K562 (cell line): ENCODE measurements around the gene SESN3. TPM values are rescaled to one million over a fixed set of nuclear protein-coding genes. Genes with fewer than 3 reads are reported as not detected.

ENCODE experiments used
- ATAC-seq: fragments of 200-7000 bp; cut with Tn5 transposase; 3 replicates; pipeline ENCODE4 v1.9.1; 2020; ENCODE audit warnings: moderate library complexity
- BruUV-seq: library from RNA; stranded (reverse); fragments of 400-500 nt; replicated peaks from 2 replicates; lab custom pipeline; 2021; lab: Mats Ljungman, UMichigan
- CTCF ChIA-PET: fragments of 300-600 bp; formaldehyde crosslinking; extraction: SDS; loops from one replicate; lab custom pipeline; 2021; ENCODE audit warnings: low intra/inter-chr PET ratio; lab: Yijun Ruan, JAX
- POLR2A ChIA-PET: fragments of 300-600, 350-650 bp; sonication (Branson Sonifier 250); formaldehyde crosslinking; extraction: SDS; loops from one replicate; lab custom pipeline; 2021; ENCODE audit warnings: antibody characterized with exemption, inconsistent platforms; lab: Yijun Ruan, JAX
- DNase-seq, 4 experiments: peaks; one replicate each; pipeline versions ENCODE4 v3.0.0 to v3.0.0-alpha.2; 2011 to 2018; ENCODE audit warnings: low spot score in 3 of 4, mixed read lengths in 3 of 4; ENCODE audit errors: extremely low read depth in 1 of 4
- FAIRE-seq: peaks from 2 replicates; lab custom pipeline; 2011; peaks lifted over from hg19 to GRCh38; lab: Jason Lieb, UNC
- H2AFZ ChIP-seq: 2 replicates; pipeline ENCODE4 v1.6.0; 2011; ENCODE audit warnings: low read depth, low read length, control low read depth, inconsistent platforms
- H3K27ac ChIP-seq: fragments of 200-600 bp; 3 replicates; pipeline ENCODE4 v1.8.0; 2011; ENCODE audit warnings: low read depth, mild to moderate bottlenecking, control low read depth, inconsistent platforms, low read length, moderate library complexity, mixed read lengths; ENCODE audit errors: extremely low read depth
- H3K27me3 ChIP-seq, 2 experiments: fragments of 300-600 bp in 1 of 2; 2 replicates in 1 of 2; 3 replicates in 1 of 2; pipeline versions ENCODE4 v1.6.0 to v1.8.0; 2011; ENCODE audit warnings: inconsistent platforms in 2 of 2, low read length in 2 of 2, mild to moderate bottlenecking in 1 of 2, mixed read lengths in 1 of 2, moderate library complexity in 1 of 2; ENCODE audit not compliant: control insufficient read depth in 2 of 2, insufficient read depth in 2 of 2
- H3K36me3 ChIP-seq: fragments of 300-600 bp; 3 replicates; pipeline ENCODE4 v1.8.0; 2011; ENCODE audit warnings: mild to moderate bottlenecking, low read length, inconsistent platforms; ENCODE audit not compliant: control insufficient read depth, insufficient read depth
- H3K4me1 ChIP-seq, 2 experiments: fragments of 200-600 bp in 1 of 2; replicated peaks in 1 of 2; 2 replicates in 1 of 2; 3 replicates in 1 of 2; pipeline versions ENCODE4 v1.5.1 to v1.8.0; 2011; ENCODE audit warnings: inconsistent platforms in 2 of 2, low read length in 2 of 2, mild to moderate bottlenecking in 1 of 2, mixed read lengths in 1 of 2, moderate library complexity in 1 of 2; ENCODE audit not compliant: control insufficient read depth in 2 of 2, insufficient read depth in 2 of 2
- H3K4me2 ChIP-seq: 2 replicates; pipeline ENCODE4 v1.6.1; 2011; ENCODE audit warnings: low read length, control low read depth, inconsistent platforms, mixed read lengths; ENCODE audit not compliant: insufficient read depth
- H3K4me3 ChIP-seq: fragments of 200-600 bp; sonication (generic), shearing (Covaris generic); 2 replicates; pipeline ENCODE4 v1.5.1; 2016; ENCODE audit warnings: control low read depth, inconsistent platforms
- H3K79me2 ChIP-seq: fragments of 200-600 bp; 3 replicates; pipeline ENCODE4 v1.8.0; 2011; ENCODE audit warnings: low read length, inconsistent platforms; ENCODE audit not compliant: control insufficient read depth, insufficient read depth
- H3K9ac ChIP-seq, 2 experiments: 2 replicates each; pipeline versions ENCODE4 v1.6.0 to v1.6.1; 2011; ENCODE audit warnings: low read depth in 2 of 2, low read length in 2 of 2, control low read depth in 1 of 2, inconsistent platforms in 1 of 2, mild to moderate bottlenecking in 1 of 2, mixed read lengths in 1 of 2; ENCODE audit not compliant: insufficient read depth in 1 of 2
- H3K9me1 ChIP-seq: one replicate; pipeline ENCODE4 v1.6.0; 2011; ENCODE audit warnings: inconsistent platforms, mild to moderate bottlenecking, low read length, moderate library complexity; ENCODE audit not compliant: control insufficient read depth, insufficient read depth
- H3K9me3 ChIP-seq: replicated peaks from 2 replicates; pipeline ENCODE4 v1.5.1; 2011; ENCODE audit warnings: low read depth, low read length, inconsistent platforms; ENCODE audit not compliant: control insufficient read depth, insufficient read depth
- H4K20me1 ChIP-seq: replicated peaks from 2 replicates; pipeline ENCODE4 v1.6.1; 2011; ENCODE audit warnings: low read length, inconsistent platforms, mixed read lengths; ENCODE audit not compliant: control insufficient read depth, insufficient read depth
- FOS ChIP-seq: IDR thresholded peaks from 3 replicates; pipeline ENCODE4 v1.6.1; 2011; ENCODE audit not compliant: insufficient read length; ENCODE audit errors: extremely low read depth
- HNRNPH1 ChIP-seq: fragments of 200-400 bp; formaldehyde crosslinking; optimal IDR thresholded peaks from 2 replicates; pipeline ENCODE3; 2017; ENCODE audit warnings: low read depth, mild to moderate bottlenecking, low read length, moderate library complexity
- RBM39 ChIP-seq: fragments of 200-400 bp; formaldehyde crosslinking; optimal IDR thresholded peaks from 2 replicates; pipeline ENCODE3; 2018; ENCODE audit warnings: low read depth, low read length
- SIN3B ChIP-seq: fragments of 450-650 bp; IDR thresholded peaks from 2 replicates; pipeline ENCODE4 v1.6.1; 2017; ENCODE audit warnings: low read depth, mild to moderate bottlenecking, moderate library complexity
- SIRT6 ChIP-seq: IDR thresholded peaks from one replicate; pipeline ENCODE4 v1.6.1; 2012; ENCODE audit warnings: low read depth, mild to moderate bottlenecking, control low read depth, inconsistent platforms, low read length, moderate library complexity
- ZBED1 ChIP-seq: IDR thresholded peaks from 2 replicates; pipeline ENCODE4 v1.6.1; 2014
- ZNF280B ChIP-seq: fragments of 250-450 bp; sonication (Bioruptor Pico); IDR thresholded peaks from 2 replicates; pipeline ENCODE4 v1.5.1; 2021; ENCODE audit warnings: mild to moderate bottlenecking
- ZNF644 ChIP-seq: fragments of 200-800 bp; sonication (Bioruptor generic); IDR thresholded peaks from 2 replicates; pipeline ENCODE4 v1.6.1; 2016; ENCODE audit warnings: low read depth, missing genetic modification characterization, missing compliant biosample characterization
- WGBS: fragments of 100-300 bp; shearing (Covaris generic); methylation state at CpG from one replicate; pipeline ENCODE4 v1.1.6; 2016; ENCODE audit warnings: low coverage, mixed read lengths; ENCODE audit not compliant: insufficient coverage; ENCODE audit errors: missing lambda C conversion rate; 5-methylcytosine and 5-hydroxymethylcytosine counted together
- in situ Hi-C: fragments of 300-500 bp; cut with MboI; formaldehyde crosslinking; loops from 4 replicates; pipeline ENCODE4 v1.15.0; 2018; ENCODE audit warnings: inconsistent platforms, mixed read lengths
- intact Hi-C: fragments of 100-400 bp; cut with micrococcal nuclease; formaldehyde crosslinking; loops from 2 replicates; pipeline ENCODE4 v1.14.2; 2022
- polyA plus RNA-seq, 8 experiments: library from polyadenylated mRNA; depleted of rRNA in 4 of 8; stranded (reverse) in 5 of 8; unstranded in 3 of 8; fragments of >200 nt; fragmentation: Nextera tagmentation in 2 of 8; fragmentation: Illumina TruSeq in 1 of 8; extraction: Ambion mirVana in 2 of 8; extraction: Trizol in 1 of 8; gene quantifications; 2 replicates each; pipeline versions ENCODE4 v1.2.1 to v1.2.3, GENCODE V29; 2011 to 2014; ENCODE audit warnings: inconsistent platforms in 1 of 8, missing spikeins in 1 of 8
- total RNA-seq, 7 experiments: library from RNA; depleted of rRNA in 6 of 7; stranded (reverse); fragments of >200 nt in 6 of 7; fragmentation: Illumina TruSeq in 2 of 7; extraction: Trizol in 2 of 7; gene quantifications; 2 replicates each; pipeline versions ENCODE4 v1.2.1 to v1.2.3, GENCODE V29; 2011 to 2021; ENCODE audit warnings: low replicate concordance in 1 of 7

The SESN3 gene
- total and polyA plus RNA-seq, 9 of the 15 experiments (the other 6 are each of a cell fraction or from before 2014, with no cell fraction given) = 0.44 to 2.6 (median 1.5) TPM

GRCh38 chr11:95161248-95161647 is 69.8 kb downstream of the SESN3 start:
- in situ Hi-C loops (loop anchor here (5.0 kb wide), 2 partner anchors 546 to 601 kb away; no protein-coding TSS in a partner anchor), intact Hi-C loops (no loop called here)
- peaks cover 2% of the 10 kb centered on the region; the same call in 1 of the 2 replicates for H3K9me3 ChIP-seq
- H3K36me3 ChIP-seq = no peaks in the 10 kb centered on the region
- 50% methylated on average over 1 of the region's 1 CpG for WGBS
- no peak overlapping the region for H3K9ac ChIP-seq
- no peak overlapping the region for H3K4me3 ChIP-seq
- peaks cover 0 to 2% of the 10 kb centered on the region in 2 experiments; a peak in 1 of 5 replicates for H3K4me1 ChIP-seq
- TF ChIP-seq ZNF280B (CRISPR knock-in tag) (no peak), HNRNPH1 (no peak), SIRT6 (no peak), ZNF644 (tag) (no peak), RBM39 (no peak), FOS (no peak), ZBED1 (no peak), SIN3B (no peak)
- DNase-seq (no peak), FAIRE-seq (no peak), ATAC-seq (no peak)
- CTCF ChIA-PET = no interaction called here
- POLR2A ChIA-PET = no interaction called here
- no peak overlapping the region for H2AFZ ChIP-seq
- H3K79me2 ChIP-seq = no peaks in the 10 kb centered on the region
- H3K27ac ChIP-seq = no peak overlapping the region
- H3K9me1 ChIP-seq = no peaks in the 10 kb centered on the region
- H3K27me3 ChIP-seq = no peaks in the 10 kb centered on the region
- H4K20me1 ChIP-seq = no peaks in the 10 kb centered on the region
- no peak overlapping the region for H3K4me2 ChIP-seq
- no TSS peak for BruUV-seq
